ENCODE data around the gene PAIP1.

The PAIP1 gene

DNA sequence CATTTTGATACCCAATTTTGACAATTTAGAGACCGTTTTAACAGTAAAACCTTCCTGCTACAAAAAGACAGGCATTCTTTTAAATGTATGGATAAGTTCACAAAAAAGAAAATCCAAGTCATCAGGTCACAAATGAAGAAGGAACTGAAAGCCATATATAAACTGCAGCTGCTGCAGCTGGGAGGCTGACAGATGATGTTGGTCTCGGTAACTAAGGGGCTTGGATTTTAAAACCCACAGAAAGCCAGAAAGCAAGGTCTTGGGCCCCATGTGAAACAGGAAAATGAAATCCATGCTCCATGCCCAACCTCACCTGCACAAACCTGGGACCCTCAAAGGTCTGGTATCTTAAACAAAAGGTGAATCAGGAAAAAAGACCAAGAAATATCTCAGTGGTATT is 26.2 kb downstream of the PAIP1 start:
- H3K79me2 ChIP-seq (ENCODE audit: insufficient read depth, low read length), result no peaks in the 10 kb centered on the region
- no peak overlapping the region for H3K4me3 ChIP-seq (ENCODE audit: low read depth, low read length, poor library complexity, severe bottlenecking)
- no peaks in the 10 kb centered on the region for H4K20me1 ChIP-seq (ENCODE audit: insufficient read depth, low read length)
- H3F3A ChIP-seq (ENCODE audit: insufficient read depth, low read length), result peaks cover 5% of the 10 kb centered on the region; the same call in 1 of the 2 replicates
- no peak overlapping the region for H3K9ac ChIP-seq (ENCODE audit: low read length)
- H3K4me1 ChIP-seq (ENCODE audit: insufficient read depth, low read length, severe bottlenecking), result no peaks in the 10 kb centered on the region
- no peak overlapping the region for H2AFZ ChIP-seq (ENCODE audit: low read length)
- no peaks in the 10 kb centered on the region for H3K9me2 ChIP-seq (ENCODE audit: low read depth, low read length)
- TF ChIP-seq EZH2 (IDR thresholded peaks at IDR 0.05; ENCODE audit: borderline replicate concordance, low read length), result no peak
- TF ChIP-seq, protein P1, sequence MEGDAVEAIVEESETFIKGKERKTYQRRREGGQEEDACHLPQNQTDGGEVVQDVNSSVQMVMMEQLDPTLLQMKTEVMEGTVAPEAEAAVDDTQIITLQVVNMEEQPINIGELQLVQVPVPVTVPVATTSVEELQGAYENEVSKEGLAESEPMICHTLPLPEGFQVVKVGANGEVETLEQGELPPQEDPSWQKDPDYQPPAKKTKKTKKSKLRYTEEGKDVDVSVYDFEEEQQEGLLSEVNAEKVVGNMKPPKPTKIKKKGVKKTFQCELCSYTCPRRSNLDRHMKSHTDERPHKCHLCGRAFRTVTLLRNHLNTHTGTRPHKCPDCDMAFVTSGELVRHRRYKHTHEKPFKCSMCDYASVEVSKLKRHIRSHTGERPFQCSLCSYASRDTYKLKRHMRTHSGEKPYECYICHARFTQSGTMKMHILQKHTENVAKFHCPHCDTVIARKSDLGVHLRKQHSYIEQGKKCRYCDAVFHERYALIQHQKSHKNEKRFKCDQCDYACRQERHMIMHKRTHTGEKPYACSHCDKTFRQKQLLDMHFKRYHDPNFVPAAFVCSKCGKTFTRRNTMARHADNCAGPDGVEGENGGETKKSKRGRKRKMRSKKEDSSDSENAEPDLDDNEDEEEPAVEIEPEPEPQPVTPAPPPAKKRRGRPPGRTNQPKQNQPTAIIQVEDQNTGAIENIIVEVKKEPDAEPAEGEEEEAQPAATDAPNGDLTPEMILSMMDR (IDR thresholded peaks at IDR 0.05; ENCODE audit: low read length), result no peak
- no peak overlapping the region for H3K4me2 ChIP-seq (ENCODE audit: low read length)
- H3K27ac ChIP-seq (ENCODE audit: low read depth, low read length, poor library complexity, severe bottlenecking), result no peak overlapping the region
- peaks cover 86% of the 10 kb centered on the region for H3K36me3 ChIP-seq (ENCODE audit: insufficient read depth, low read length)
- H3K9me3 ChIP-seq (ENCODE audit: low read length), result no peaks in the 10 kb centered on the region
- no peaks in the 10 kb centered on the region for H3K27me3 ChIP-seq (ENCODE audit: insufficient read depth, low read length)

DNA sequence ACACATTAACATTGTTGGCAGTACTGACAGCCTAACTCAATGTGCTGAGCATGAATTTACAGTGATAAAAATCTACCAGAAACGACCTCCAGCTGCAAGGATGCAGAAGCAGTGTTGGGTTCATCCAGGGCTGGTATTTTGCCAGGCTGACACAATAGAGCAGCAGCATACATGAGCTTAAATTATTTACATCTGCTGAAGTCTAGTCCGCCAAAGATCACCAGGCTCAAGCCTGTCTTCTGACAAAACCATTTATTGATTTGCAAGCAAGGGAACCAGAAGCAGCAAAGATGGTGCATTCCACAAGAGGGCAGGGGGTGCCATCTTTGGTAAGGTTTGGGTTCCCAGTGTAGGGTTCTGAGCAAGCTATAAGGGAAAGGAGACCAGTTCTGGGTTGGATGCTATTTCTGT is 33.2 kb downstream of the PAIP1 start:
- Histone ChIP-seq H3K4me3 (ENCODE audit: low read depth, low read length, poor library complexity, severe bottlenecking) (no peak overlapping the region), H3K9ac (ENCODE audit: low read length) (no peak overlapping the region), H3K27ac (ENCODE audit: low read depth, low read length, poor library complexity, severe bottlenecking) (no peak overlapping the region), H3F3A (ENCODE audit: insufficient read depth, low read length) (no peaks in the 10 kb centered on the region), H3K4me2 (ENCODE audit: low read length) (no peak overlapping the region), H3K36me3 (ENCODE audit: insufficient read depth, low read length) (peaks cover 30% of the 10 kb centered on the region), H3K9me2 (ENCODE audit: low read depth, low read length) (no peaks in the 10 kb centered on the region), H3K27me3 (ENCODE audit: insufficient read depth, low read length) (no peaks in the 10 kb centered on the region), H4K20me1 (ENCODE audit: insufficient read depth, low read length) (no peaks in the 10 kb centered on the region), H3K79me2 (ENCODE audit: insufficient read depth, low read length) (no peaks in the 10 kb centered on the region), H2AFZ (ENCODE audit: low read length) (no peak overlapping the region), H3K9me3 (ENCODE audit: low read length) (no peaks in the 10 kb centered on the region), H3K4me1 (ENCODE audit: insufficient read depth, low read length, severe bottlenecking) (no peaks in the 10 kb centered on the region)
- no peak for TF ChIP-seq EZH2 (IDR thresholded peaks at IDR 0.05; ENCODE audit: borderline replicate concordance, low read length)
- TF ChIP-seq, protein P1 (IDR thresholded peaks at IDR 0.05; ENCODE audit: low read length), result no peak

DNA sequence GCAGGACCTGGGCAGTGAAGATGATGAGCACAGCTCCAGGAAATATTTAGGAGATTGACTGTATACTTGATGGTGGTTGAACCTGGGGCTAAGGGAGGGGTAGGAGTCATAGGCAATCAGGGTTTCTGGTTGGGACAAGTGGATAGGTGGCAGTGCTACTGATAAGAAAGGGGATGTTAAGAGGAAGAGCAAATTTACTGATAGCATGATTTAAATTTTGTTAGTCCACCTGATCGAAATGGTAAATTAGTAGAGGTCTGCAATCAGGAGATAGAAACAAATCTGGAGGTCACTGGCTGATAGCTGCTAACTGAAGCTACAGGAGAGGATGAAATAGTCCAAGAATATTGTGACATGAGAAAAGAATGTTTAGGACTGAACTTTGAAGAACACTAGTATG is 36.3 kb downstream of the PAIP1 start:
- H3K9ac ChIP-seq (ENCODE audit: low read length), result no peak overlapping the region
- H4K20me1 ChIP-seq (ENCODE audit: insufficient read depth, low read length), result no peaks in the 10 kb centered on the region
- H3F3A ChIP-seq (ENCODE audit: insufficient read depth, low read length), result no peaks in the 10 kb centered on the region
- H3K27me3 ChIP-seq (ENCODE audit: insufficient read depth, low read length), result no peaks in the 10 kb centered on the region
- TF ChIP-seq, protein P1 (IDR thresholded peaks at IDR 0.05; ENCODE audit: low read length), result no peak
- TF ChIP-seq EZH2 (IDR thresholded peaks at IDR 0.05; ENCODE audit: borderline replicate concordance, low read length), result no peak
- no peaks in the 10 kb centered on the region for H3K79me2 ChIP-seq (ENCODE audit: insufficient read depth, low read length)
- no peak overlapping the region for H2AFZ ChIP-seq (ENCODE audit: low read length)
- H3K27ac ChIP-seq (ENCODE audit: low read depth, low read length, poor library complexity, severe bottlenecking), result no peak overlapping the region
- no peak overlapping the region for H3K4me2 ChIP-seq (ENCODE audit: low read length)
- peaks cover 6% of the 10 kb centered on the region for H3K4me1 ChIP-seq (ENCODE audit: insufficient read depth, low read length, severe bottlenecking)
- H3K9me2 ChIP-seq (ENCODE audit: low read depth, low read length), result no peaks in the 10 kb centered on the region
- no peak overlapping the region for H3K4me3 ChIP-seq (ENCODE audit: low read depth, low read length, poor library complexity, severe bottlenecking)
- H3K36me3 ChIP-seq (ENCODE audit: insufficient read depth, low read length), result peaks cover 9% of the 10 kb centered on the region
- H3K9me3 ChIP-seq (ENCODE audit: low read length), result no peaks in the 10 kb centered on the region
